HG03135 (cell line): Measurements from ENCODE around the gene TP53I3.
"Not testable (repeated sequence)": the region's sequence is repeated elsewhere in the genome, so short reads cannot be mapped to it uniquely, and the experiment has no call there.

ENCODE experiments used
- ATAC-seq: cut with Tn5 transposase; IDR thresholded peaks from one replicate; pipeline ENCODE4 v1.9.1; 2021; ENCODE audit warnings: mild to moderate bottlenecking, moderate library complexity; ENCODE audit not compliant: unreplicated experiment

TP53I3 gene, protein sequence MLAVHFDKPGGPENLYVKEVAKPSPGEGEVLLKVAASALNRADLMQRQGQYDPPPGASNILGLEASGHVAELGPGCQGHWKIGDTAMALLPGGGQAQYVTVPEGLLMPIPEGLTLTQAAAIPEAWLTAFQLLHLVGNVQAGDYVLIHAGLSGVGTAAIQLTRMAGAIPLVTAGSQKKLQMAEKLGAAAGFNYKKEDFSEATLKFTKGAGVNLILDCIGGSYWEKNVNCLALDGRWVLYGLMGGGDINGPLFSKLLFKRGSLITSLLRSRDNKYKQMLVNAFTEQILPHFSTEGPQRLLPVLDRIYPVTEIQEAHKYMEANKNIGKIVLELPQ

DNA sequence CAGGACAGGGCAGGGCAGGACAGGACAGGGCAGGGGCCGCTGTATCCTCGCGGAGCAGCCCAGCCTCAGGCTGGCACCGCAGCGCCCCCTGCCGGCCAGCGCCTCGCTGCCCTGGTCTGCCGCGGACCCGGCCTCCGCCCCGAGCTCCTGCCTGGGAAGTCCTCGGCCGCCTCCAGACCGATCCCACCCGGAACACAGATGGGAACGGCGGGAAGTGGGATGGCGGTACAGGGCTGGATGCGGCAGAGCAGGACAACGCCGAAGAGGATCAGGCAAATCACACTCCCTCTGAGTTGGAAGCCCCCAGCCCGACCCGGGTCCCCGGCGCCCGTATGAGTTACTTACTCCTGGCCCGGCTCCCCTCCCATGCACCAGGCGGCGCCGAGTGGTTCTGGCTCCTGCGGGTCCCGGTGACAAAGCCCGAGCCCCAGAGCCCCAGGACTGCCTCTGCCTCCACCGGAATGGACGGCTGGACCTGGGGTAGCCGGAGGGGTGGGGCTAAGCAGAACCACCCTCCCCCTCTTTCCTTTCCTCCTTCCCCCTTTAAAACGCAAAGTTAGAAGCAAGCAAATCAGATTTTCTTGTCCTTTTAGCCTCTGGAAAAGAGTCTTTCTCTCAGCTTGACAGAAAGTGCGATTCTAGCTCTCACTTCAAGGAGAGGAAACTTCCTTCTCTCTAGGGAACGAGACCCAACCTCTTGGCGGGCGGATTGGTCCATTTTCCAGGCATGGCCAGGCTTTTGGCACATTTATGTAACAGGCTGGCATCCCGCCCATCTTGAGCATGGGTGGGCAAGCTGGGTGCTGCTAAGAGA is at the start of gene TP53I3:
TSS of gene TP53I3 (minus strand) at position 449 of the 814 bp plus-strand sequence. CDS start 508 bp downstream, outside the sequence.
- peak; percentile 80 for ATAC-seq

DNA sequence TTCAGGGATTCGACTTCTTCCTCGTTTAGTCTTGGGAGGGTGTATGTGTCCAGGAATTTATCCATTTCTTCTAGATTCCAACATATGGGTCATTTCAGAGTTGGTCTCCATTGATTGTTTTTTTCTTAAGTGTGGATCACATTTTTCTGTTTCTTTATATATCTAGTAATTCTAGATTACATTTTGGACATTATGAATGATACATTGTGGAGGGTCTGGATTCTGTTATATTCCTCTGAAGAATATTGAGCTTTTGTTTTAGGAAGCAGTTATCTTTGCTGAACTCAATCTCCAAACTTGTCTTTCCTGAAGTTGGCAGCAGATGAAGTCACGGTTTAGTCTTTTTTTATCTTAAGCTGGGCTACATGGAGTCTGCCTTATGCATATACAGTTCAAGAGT is 47.9 kb upstream of the TP53I3 start:
- ATAC-seq = no peak

GRCh38 chr2:24125956-24126355 is 41.3 kb upstream of the TP53I3 start:
- no peak for ATAC-seq

GRCh38 chr2:24123922-24124580 is 39.4 kb upstream of the TP53I3 start:
- ATAC-seq = peak; percentile 10

- peak; percentile 86 for ATAC-seq
Measured at GRCh38 chr2:24123195-24123921, 38.7 kb upstream of the TP53I3 start, which contains the start of the genes FAM228B and PFN4. TSS of gene FAM228B (plus strand) at chr2:24123469. CDS start at chr2:24124362, 893 bp downstream. TSS of gene PFN4 (minus strand) at chr2:24123334. CDS start at chr2:24122535, 799 bp downstream.

- ATAC-seq = no peak
Measured at GRCh38 chr2:24122366-24123194, 37.9 kb upstream of the TP53I3 start.

- ATAC-seq = no peak
Measured at GRCh38 chr2:24121469-24121868, 36.8 kb upstream of the TP53I3 start.

DNA sequence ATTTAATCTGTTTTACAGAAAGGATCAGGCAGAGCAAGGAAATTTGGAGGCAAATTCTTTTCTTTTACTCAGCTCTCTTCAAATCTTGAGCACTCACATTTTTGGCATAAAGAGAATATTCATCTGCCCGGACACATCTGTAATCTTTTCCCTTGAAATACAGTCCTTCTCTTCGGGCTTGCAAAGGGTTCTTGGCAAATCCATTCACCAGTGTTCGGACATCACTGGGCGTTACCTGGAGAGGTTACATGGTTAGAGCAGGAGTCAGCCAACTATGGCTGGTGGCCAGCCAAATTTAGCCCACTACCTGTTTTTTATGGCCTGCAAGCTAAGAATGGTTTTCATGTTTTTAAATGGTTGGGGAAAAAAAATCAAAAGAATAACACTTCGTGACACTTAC is 36.4 kb upstream of the TP53I3 start:
- no peak for ATAC-seq

GRCh38 chr2:24117902-24118301 is 33.3 kb upstream of the TP53I3 start:
- no peak for ATAC-seq

DNA sequence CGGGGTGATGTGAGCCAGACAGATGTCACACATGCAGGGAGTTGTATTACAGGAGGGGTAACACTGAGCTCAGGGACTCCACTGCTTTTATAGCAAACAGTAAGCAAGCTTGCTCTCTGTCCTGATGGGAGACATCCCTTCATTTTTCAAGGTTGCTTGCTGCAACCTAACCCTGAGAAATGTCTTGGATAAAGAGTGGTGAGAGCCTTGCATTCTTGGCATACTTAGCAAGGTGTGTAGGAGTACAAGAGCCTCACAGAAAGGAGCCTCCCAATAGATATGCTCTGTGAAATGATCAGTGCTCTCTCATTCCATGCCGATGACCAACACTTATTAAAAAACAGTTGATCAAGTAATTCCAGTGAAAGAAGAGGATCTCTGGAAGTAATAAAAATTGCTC is 30.4 kb upstream of the TP53I3 start:
- no peak for ATAC-seq

DNA sequence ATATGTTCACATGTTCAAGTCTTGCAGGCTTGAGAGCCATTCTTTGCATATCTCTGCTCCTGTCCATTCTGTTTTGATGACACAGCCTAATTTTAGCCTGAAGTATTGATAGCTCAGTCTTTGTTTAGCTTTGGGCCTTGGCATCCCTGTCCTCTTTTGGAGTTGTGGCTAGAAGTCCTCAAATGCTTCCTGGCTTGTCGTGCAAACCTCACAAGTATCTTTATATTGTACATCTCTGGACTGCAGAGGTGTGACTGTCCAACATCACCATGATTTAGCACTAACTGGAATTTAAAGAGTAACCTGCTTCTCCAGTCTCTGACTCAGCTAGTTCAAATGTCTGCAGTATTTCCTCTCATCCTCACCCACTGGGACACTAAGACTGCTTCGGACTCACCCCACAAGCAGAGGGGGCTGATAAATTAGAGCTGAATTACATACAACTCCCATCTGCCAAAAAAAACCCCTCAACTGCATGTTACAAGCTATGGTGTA is 26.8 kb upstream of the TP53I3 start:
- no peak for ATAC-seq

DNA sequence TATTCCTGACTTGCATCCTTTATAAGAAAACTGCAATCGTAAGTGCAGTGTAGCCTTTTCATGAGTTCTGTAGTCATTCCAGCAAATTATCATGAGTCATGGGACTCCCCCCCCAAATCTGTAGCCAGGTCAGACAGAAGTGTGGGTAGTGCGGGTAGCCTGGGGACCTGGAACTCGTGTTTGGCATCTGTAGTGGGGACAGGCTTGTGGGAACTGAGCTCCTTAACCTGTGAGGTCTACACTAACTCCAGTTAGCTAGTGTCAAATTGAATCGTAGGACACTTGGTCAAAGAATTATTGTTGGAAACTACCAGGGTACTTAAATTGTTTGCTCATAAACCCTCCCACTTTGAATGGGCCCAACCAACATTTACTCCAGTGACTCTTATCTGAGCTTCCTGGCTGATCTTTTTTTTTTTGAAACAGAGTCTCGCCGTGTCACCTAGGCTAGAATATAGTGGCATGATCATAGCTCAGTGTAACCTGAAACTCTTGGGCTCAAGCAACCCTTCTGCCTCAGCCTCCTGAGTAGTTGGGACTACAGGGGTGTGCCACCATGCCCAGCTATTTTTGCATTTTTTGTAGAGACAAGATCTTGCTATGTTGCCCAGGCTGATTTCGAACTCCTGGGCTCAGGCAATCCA is 26.1 kb upstream of the TP53I3 start:
- ATAC-seq = no peak

- not testable (repeated sequence) for ATAC-seq
Measured at GRCh38 chr2:24109431-24109830, 24.8 kb upstream of the TP53I3 start.

- no peak for ATAC-seq
Measured at GRCh38 chr2:24107336-24107735, 22.7 kb upstream of the TP53I3 start.

GRCh38 chr2:24106786-24107185 is 22.2 kb upstream of the TP53I3 start:
- ATAC-seq = no peak

GRCh38 chr2:24105816-24106215 is 21.2 kb upstream of the TP53I3 start:
- ATAC-seq = no peak

DNA sequence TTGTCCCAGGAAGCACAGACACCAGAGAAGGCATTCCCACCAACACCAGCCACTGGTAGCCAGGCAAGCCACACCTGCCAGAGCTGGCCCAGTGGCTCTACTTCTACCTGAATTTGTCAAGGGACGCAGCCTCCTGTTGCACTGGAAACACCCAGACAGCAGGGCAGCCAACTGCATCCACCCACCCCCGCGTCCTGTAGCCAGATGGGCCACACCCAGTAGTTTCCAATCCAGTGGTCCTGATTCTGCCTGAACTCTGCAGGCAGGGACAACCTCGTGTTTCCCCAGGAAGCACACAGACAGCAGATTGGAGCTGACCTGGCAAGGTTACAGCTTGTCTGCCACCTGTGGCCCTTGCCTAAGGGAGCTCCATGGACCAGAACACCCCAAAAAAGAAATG is 20.3 kb upstream of the TP53I3 start:
- no peak for ATAC-seq

GRCh38 chr2:24104110-24104650 is 19.5 kb upstream of the TP53I3 start:
- no peak for ATAC-seq

DNA sequence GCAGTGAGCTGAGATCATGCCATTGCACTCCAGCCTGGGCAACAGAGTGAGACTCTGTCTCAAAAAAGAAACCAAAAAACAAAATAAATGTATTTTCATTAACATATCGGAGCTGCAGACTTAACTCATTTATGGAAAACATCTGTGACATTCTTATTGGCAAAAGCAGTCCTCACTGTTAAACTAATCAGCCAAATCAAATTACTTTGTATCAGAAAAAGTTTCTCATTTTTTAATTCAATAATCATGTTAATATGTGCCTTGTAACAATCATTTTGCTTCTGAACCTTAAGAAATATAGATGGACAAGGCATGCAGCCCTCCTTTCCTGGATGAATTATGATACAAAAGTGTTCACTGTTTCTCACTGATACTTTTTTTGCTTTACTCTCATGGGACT is 18.0 kb upstream of the TP53I3 start:
- no peak for ATAC-seq
